Lower lobe of right lung (tissue), 2 donors: ENCODE measurements around the gene NPTX2. TPM values are rescaled to one million over a fixed set of nuclear protein-coding genes. Genes with fewer than 3 reads are reported as not detected.

Source experiments
- ATAC-seq, 2 donors: fragments of 200-7000 bp; cut with Tn5 transposase; one replicate each; pipeline ENCODE4 v1.9.1; 2020 to 2022; ENCODE audit warnings: mild to moderate bottlenecking in 2 of 2, moderate library complexity in 2 of 2
- DNase-seq: peaks from one replicate; pipeline ENCODE4 v3.0.0-alpha.2; 2020
- H3K27ac ChIP-seq: fragments of 200-600 bp; one replicate; pipeline ENCODE4 v1.8.0; 2022
- H3K27me3 ChIP-seq: fragments of 200-600 bp; one replicate; pipeline ENCODE4 v1.8.0; 2022; ENCODE audit warnings: low read depth
- H3K36me3 ChIP-seq: fragments of 200-600 bp; one replicate; pipeline ENCODE4 v1.8.0; 2022; ENCODE audit warnings: mild to moderate bottlenecking
- H3K4me1 ChIP-seq: fragments of 200-600 bp; one replicate; pipeline ENCODE4 v1.8.0; 2022
- H3K4me3 ChIP-seq: fragments of 200-600 bp; one replicate; pipeline ENCODE4 v1.8.0; 2022; ENCODE audit warnings: mild to moderate bottlenecking
- H3K9me3 ChIP-seq: fragments of 200-600 bp; one replicate; pipeline ENCODE4 v1.8.0; 2022
- CTCF ChIP-seq: fragments of 200-600 bp; IDR thresholded peaks from one replicate; pipeline ENCODE4 v1.8.0; 2022; ENCODE audit warnings: antibody characterized with exemption, mild to moderate bottlenecking
- intact Hi-C: fragments of 100-400 bp; cut with DNase I; formaldehyde crosslinking; loops from one replicate; pipeline ENCODE4 v1.11.0; 2022
- total RNA-seq: library from RNA; stranded (reverse); fragmentation: NEBNext Ultra II Directional; extraction: Animal tissue kit (Norgen Biotek cat#: 25700); gene quantifications from one replicate; pipeline ENCODE4 v1.2.1, GENCODE V29; 2021
- donor health status: DM: no; HTN: yes; CAD: no; lungs with severe emphysema.

Gene NPTX2
- total RNA-seq, 1 donor from 2014 or later, result 0.62 TPM

DNA sequence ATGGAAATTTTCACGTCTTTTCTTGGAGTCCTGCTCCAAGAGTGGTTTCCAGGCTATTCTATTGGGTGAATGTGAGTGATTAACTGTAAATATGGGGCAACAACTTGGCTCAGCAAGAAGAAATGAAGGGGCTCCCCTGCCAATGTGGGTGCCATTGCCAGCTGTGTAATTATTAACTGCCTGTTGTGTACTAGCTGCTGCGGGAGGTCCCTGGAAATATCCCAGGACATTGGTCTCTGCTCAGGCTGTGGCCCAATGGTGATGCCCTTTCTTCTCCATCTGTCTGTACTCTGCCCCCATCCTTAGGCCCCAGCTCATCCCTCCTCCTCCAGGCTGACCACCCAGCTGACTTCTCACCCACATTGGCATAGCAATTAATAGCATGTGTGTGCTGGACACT is 29.4 kb downstream of the NPTX2 start:
- Histone ChIP-seq H3K4me3 (no peak overlapping the region), H3K27ac (no peak overlapping the region), H3K27me3 (no peaks in the 10 kb centered on the region), H3K9me3 (no peaks in the 10 kb centered on the region), H3K36me3 (no peaks in the 10 kb centered on the region), H3K4me1 (no peaks in the 10 kb centered on the region)
- no peak for DNase-seq
- no peak for ATAC-seq
- intact Hi-C loops, result no loop called here
- TF ChIP-seq CTCF, result no peak

- TF ChIP-seq CTCF, result no peak
- DNase-seq (no peak), ATAC-seq (no peak)
- Histone ChIP-seq H3K27me3 (no peaks in the 10 kb centered on the region), H3K9me3 (no peaks in the 10 kb centered on the region), H3K27ac (no peak overlapping the region), H3K4me3 (no peak overlapping the region), H3K36me3 (no peaks in the 10 kb centered on the region), H3K4me1 (no peaks in the 10 kb centered on the region)
- intact Hi-C loops, result no loop called here
Observed at GRCh38 chr7:98647326-98647725, 30.2 kb downstream of the NPTX2 start.

DNA sequence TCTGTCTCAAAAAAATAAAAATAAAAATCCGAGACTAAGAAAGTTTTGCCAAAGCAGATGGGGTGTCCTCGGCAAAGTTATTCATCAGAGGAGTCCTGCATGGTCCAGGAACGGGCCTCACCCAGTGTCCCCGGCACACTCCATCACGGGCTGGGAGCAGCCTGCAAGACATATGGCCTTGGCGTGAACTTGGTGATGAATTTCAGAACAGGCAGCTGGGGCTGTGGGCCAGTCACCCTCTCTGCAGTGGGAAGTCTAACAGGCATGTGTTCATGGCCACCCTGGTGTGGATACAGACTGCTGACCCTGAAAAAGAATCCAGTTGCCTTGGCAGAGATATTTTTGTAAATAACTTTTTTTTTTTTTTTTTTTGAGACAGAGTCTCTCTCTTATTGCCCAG is 34.7 kb downstream of the NPTX2 start:
- H3K9me3 ChIP-seq, result no peaks in the 10 kb centered on the region
- H3K36me3 ChIP-seq, result no peaks in the 10 kb centered on the region
- no peak for ATAC-seq
- TF ChIP-seq CTCF, result no peak
- no peaks in the 10 kb centered on the region for H3K4me1 ChIP-seq
- no peak overlapping the region for H3K27ac ChIP-seq
- no peak overlapping the region for H3K4me3 ChIP-seq
- no peak for DNase-seq
- no peaks in the 10 kb centered on the region for H3K27me3 ChIP-seq
- intact Hi-C loops, result no loop called here

- Histone ChIP-seq H3K4me3 (no peak overlapping the region), H3K27me3 (no peaks in the 10 kb centered on the region), H3K9me3 (no peaks in the 10 kb centered on the region), H3K27ac (no peak overlapping the region), H3K36me3 (no peaks in the 10 kb centered on the region), H3K4me1 (no peaks in the 10 kb centered on the region)
- no peak for DNase-seq
- no peak for ATAC-seq
- intact Hi-C loops, result no loop called here
- no peak for TF ChIP-seq CTCF
Observed at GRCh38 chr7:98653601-98654310, 36.7 kb downstream of the NPTX2 start.

DNA sequence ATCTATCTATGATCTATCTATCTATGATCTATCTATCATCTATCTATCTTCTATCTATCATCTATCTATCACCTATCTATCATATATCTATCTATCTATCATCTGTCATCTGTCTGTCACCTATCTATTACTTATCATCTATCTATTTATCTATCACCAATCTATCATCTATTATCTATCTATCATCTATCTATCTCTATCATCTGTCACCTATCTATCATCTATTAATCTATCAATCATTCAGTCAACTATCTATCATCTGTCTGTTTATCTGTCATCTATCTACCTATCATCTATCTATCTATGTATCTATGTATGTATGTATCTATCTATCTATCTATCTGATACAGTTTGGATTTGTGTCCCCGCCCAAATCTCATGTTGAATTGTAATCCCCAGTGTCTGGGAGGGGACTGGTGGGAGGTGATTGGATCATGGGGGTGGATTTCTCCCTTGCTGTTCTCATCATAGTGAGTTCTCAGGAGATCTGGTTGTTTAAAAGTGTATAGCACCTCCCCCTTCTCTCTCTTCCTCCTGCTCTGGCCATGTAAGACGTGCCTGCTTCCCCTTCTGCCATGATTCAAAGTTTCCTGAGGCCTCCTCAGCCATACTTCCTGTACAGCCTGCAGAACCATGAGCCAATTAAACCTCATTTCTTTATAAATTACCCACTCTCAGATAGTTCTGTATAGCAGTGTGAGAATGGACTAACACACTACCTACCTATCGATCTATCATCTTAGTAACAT is 37.6 kb downstream of the NPTX2 start:
- no peaks in the 10 kb centered on the region for H3K9me3 ChIP-seq
- ATAC-seq, result no peak
- no peak overlapping the region for H3K4me3 ChIP-seq
- no peak for TF ChIP-seq CTCF
- no peaks in the 10 kb centered on the region for H3K27me3 ChIP-seq
- no peak overlapping the region for H3K27ac ChIP-seq
- intact Hi-C loops, result no loop called here
- H3K36me3 ChIP-seq, result no peaks in the 10 kb centered on the region
- no peaks in the 10 kb centered on the region for H3K4me1 ChIP-seq
- DNase-seq, result no peak
